Loucy (cell line): Measurements from ENCODE around the gene PODXL.
A peak's percentile ranks its signal among the peaks of the same experiment; 100 is the strongest.

ENCODE experiments used
- H2AFZ ChIP-seq: fragments of 200-600 bp; sonication (generic); 2 replicates; pipeline ENCODE4 v1.6.0; 2016; ENCODE audit warnings: antibody characterized with exemption, mild to moderate bottlenecking, low read length, moderate library complexity
- H3F3A ChIP-seq: fragments of 200-600 bp; 2 replicates; pipeline ENCODE4 v1.6.0; 2016; ENCODE audit warnings: antibody characterized with exemption, low read depth, mild to moderate bottlenecking
- H3K27me3 ChIP-seq: fragments of 200-600 bp; sonication (generic); 2 replicates; pipeline ENCODE4 v1.6.1; 2014; ENCODE audit warnings: low read length, mild to moderate bottlenecking; ENCODE audit not compliant: insufficient read depth, poor library complexity, severe bottlenecking
- H3K36me3 ChIP-seq: fragments of 200-600 bp; sonication (generic); 2 replicates; pipeline ENCODE4 v1.6.1; 2016; ENCODE audit warnings: low read length; ENCODE audit not compliant: insufficient read depth
- H3K4me1 ChIP-seq: fragments of 200-600 bp; sonication (generic); 2 replicates; pipeline ENCODE4 v1.5.1; 2014; ENCODE audit warnings: low read length, mild to moderate bottlenecking; ENCODE audit not compliant: insufficient read depth, poor library complexity, severe bottlenecking
- H3K4me2 ChIP-seq: fragments of 200-600 bp; sonication (generic); 2 replicates; pipeline ENCODE4 v1.6.0; 2014; ENCODE audit warnings: antibody characterized with exemption, low read length, low read depth, mild to moderate bottlenecking; ENCODE audit not compliant: poor library complexity, severe bottlenecking
- H3K4me3 ChIP-seq: fragments of 200-600 bp; sonication (generic); 2 replicates; pipeline ENCODE4 v1.5.1; 2014; ENCODE audit warnings: low read length, mild to moderate bottlenecking, mixed read lengths; ENCODE audit not compliant: poor library complexity, severe bottlenecking
- H3K79me2 ChIP-seq: fragments of 200-600 bp; sonication (generic); 2 replicates; pipeline ENCODE4 v1.6.1; 2014; ENCODE audit warnings: low read length; ENCODE audit not compliant: insufficient read depth
- H3K9ac ChIP-seq: fragments of 200-600 bp; sonication (generic); 2 replicates; pipeline ENCODE4 v1.6.0; 2014; ENCODE audit warnings: mild to moderate bottlenecking, low read depth, low read length, moderate library complexity; ENCODE audit not compliant: poor library complexity, severe bottlenecking
- H3K9me2 ChIP-seq: fragments of 200-600 bp; sonication (generic); replicated peaks from 2 replicates; pipeline ENCODE4 v1.6.1; 2016; ENCODE audit warnings: low read depth, low read length, mixed read lengths
- H3K9me3 ChIP-seq: fragments of 200-600 bp; sonication (generic); 2 replicates; pipeline ENCODE4 v1.6.1; 2014; ENCODE audit warnings: mild to moderate bottlenecking, antibody characterized with exemption, low read length, low read depth; ENCODE audit not compliant: insufficient read depth
- H4K20me1 ChIP-seq: fragments of 200-600 bp; sonication (generic); 2 replicates; pipeline ENCODE4 v1.6.0; 2014; ENCODE audit warnings: antibody characterized with exemption, low read length, mild to moderate bottlenecking; ENCODE audit not compliant: insufficient read depth, poor library complexity, severe bottlenecking
- EZH2phosphoT487 ChIP-seq: fragments of 200-600 bp; IDR thresholded peaks from 2 replicates; pipeline ENCODE4 v1.6.1; 2018; ENCODE audit warnings: antibody characterized with exemption, mild to moderate bottlenecking, moderate library complexity, borderline replicate concordance
- TF ChIP-seq, protein P1 (sequence below): fragments of 200-600 bp; sonication (generic); conservative IDR thresholded peaks from 2 replicates; pipeline ENCODE4 v1.5.1; 2014; ENCODE audit warnings: mild to moderate bottlenecking, antibody characterized with exemption, low read length

The PODXL gene

DNA sequence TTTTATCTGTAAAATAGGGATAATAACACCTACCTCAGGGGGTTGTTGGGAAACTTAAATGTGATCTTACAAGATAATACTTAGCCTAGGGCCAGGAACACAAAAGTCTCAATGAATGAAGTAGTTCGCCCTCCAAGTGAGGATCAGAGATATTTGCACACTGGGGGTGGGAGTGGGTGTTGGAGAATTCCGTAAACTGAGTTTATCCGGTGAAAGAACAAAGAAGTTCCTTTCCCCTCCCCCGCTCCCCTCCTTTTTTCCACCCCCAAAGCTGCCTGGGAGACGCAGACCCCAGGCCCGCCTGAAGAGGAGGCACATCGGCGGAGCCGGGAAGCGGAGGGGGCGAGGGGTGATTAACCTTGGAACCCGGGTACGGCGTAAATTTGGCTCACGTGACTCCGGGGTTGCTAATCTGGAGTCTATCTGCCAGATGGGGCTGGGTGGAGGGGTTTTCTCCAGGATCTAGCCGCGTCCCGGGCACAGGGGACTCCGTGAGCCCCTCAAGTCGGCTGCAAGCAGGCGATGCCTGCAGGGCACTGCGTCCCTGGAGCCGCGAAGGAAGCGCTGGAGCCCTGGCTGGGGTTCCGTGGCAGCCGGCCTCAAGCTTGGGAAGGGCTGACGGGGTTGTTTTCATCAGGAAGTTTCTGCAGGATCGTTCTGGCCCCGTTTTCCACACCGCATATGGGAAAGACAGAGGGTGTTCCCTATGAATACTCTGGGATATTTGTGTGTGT is 1.4 kb upstream of the PODXL start:
- Histone ChIP-seq H3K4me3 (no peak overlapping the region), H3F3A (no peaks in the 10 kb centered on the region), H2AFZ (peak overlapping the region; percentile 98; the same call in 1 of the 2 replicates), H3K27me3 (no peaks in the 10 kb centered on the region), H3K4me2 (peak overlapping the region; percentile 86), H3K79me2 (no peaks in the 10 kb centered on the region), H3K9ac (no peak overlapping the region), H3K9me2 (no peaks in the 10 kb centered on the region), H3K4me1 (peaks cover 12% of the 10 kb centered on the region), H3K9me3 (no peaks in the 10 kb centered on the region), H3K36me3 (no peaks in the 10 kb centered on the region), H4K20me1 (no peaks in the 10 kb centered on the region)
- no peak for TF ChIP-seq EZH2phosphoT487
- TF ChIP-seq, protein P1, sequence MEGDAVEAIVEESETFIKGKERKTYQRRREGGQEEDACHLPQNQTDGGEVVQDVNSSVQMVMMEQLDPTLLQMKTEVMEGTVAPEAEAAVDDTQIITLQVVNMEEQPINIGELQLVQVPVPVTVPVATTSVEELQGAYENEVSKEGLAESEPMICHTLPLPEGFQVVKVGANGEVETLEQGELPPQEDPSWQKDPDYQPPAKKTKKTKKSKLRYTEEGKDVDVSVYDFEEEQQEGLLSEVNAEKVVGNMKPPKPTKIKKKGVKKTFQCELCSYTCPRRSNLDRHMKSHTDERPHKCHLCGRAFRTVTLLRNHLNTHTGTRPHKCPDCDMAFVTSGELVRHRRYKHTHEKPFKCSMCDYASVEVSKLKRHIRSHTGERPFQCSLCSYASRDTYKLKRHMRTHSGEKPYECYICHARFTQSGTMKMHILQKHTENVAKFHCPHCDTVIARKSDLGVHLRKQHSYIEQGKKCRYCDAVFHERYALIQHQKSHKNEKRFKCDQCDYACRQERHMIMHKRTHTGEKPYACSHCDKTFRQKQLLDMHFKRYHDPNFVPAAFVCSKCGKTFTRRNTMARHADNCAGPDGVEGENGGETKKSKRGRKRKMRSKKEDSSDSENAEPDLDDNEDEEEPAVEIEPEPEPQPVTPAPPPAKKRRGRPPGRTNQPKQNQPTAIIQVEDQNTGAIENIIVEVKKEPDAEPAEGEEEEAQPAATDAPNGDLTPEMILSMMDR, result no peak

DNA sequence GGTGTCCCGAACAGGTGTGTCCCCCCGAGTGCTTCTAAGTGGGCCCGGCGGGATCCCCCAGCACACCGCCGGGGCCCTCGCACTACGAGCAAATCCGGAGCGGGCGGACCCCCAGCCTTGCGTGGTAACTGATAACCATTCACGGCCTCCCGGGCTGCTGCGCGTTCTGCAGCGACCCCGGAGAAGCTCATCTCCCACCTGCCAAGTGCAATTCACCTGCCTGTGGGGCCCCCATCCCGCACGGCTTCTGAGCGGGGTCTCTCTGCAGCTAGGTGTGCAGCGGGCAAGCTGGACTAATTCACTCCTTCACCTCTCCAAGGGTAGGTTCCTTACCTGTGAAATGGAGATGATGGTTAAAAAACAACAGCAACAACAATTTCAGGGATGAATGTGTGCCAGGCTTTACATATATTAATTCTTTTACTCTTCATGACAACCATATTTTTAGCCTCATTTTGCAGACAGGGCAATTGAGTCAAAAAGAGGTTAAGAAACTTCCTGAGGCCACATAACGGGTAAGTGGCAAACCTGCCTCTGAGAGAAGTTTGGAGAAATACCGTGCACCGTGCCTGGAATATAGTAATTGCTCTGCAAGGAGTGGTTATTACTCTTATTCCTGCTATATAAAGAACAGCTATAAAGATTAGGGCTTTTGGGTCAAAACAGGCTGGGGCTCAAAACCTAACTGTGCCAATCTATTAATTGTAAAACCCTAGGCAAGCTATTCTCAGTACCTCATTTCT is 652 bp upstream of the PODXL start:
- H3K4me3 ChIP-seq, result peak overlapping the region; percentile 80
- H3K79me2 ChIP-seq, result no peaks in the 10 kb centered on the region
- no peaks in the 10 kb centered on the region for H3K9me3 ChIP-seq
- no peaks in the 10 kb centered on the region for H3K27me3 ChIP-seq
- H3K9ac ChIP-seq, result peak overlapping the region; percentile 73
- H3F3A ChIP-seq, result no peaks in the 10 kb centered on the region
- no peaks in the 10 kb centered on the region for H3K9me2 ChIP-seq
- peaks cover 12% of the 10 kb centered on the region for H3K4me1 ChIP-seq
- H2AFZ ChIP-seq, result peak overlapping the region; percentile 98
- TF ChIP-seq EZH2phosphoT487, result no peak
- TF ChIP-seq, protein P1, result no peak
- no peaks in the 10 kb centered on the region for H4K20me1 ChIP-seq
- H3K4me2 ChIP-seq, result peak overlapping the region; percentile 86
- no peaks in the 10 kb centered on the region for H3K36me3 ChIP-seq

DNA sequence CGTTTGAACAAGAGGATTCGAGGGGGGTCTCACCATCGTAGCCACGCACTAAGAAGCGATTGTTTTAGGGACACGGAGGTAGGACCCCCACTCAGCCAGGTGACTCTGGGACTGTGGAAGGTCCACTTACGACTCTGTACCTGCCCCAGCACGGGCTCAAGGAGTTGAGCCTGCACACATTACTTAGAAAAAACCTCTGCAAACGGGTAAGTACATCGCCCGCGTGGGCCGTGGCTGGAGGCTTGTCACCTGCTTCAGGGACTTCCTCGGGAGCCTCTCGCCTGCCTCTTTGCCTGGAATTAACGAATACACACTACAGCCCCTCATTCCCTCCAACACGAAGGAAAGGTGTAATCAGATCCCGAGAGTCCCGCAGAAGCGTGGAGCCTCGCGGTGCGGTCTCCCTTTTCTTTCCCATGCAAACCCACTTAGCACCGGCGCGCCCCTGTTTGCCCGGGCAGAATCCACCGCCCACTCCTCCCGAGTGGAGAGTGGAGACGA is 826 bp downstream of the PODXL start:
- Histone ChIP-seq H3K9me3 (no peaks in the 10 kb centered on the region), H3K9ac (peak overlapping the region; percentile 63), H3K27me3 (no peaks in the 10 kb centered on the region), H3K4me3 (peak overlapping the region; percentile 73), H3K4me1 (peaks cover 12% of the 10 kb centered on the region), H3K79me2 (no peaks in the 10 kb centered on the region), H3F3A (no peaks in the 10 kb centered on the region), H4K20me1 (no peaks in the 10 kb centered on the region), H3K36me3 (no peaks in the 10 kb centered on the region), H3K4me2 (peak overlapping the region; percentile 77), H3K9me2 (no peaks in the 10 kb centered on the region), H2AFZ (peak overlapping the region; percentile 56; the same call in 1 of the 2 replicates)
- TF ChIP-seq EZH2phosphoT487, result no peak
- TF ChIP-seq, protein P1, result no peak
